ENCODE results near the gene INPP5B.
"Not testable (repeated sequence)": the region's sequence is repeated elsewhere in the genome, so short reads cannot be mapped to it uniquely, and the experiment has no call there.

The INPP5B gene

GRCh38 chr1:37946703-37947360 lies at the start of gene INPP5B:
INPP5B (minus strand) TSS chr1:37947053; CDS start chr1:37946308, 745 bp downstream.
- peak; percentile 98 for FAIRE-seq
- DNase-seq (ENCODE audit: extremely low spot score, insufficient read length, low read depth), result peak; percentile 93

DNA sequence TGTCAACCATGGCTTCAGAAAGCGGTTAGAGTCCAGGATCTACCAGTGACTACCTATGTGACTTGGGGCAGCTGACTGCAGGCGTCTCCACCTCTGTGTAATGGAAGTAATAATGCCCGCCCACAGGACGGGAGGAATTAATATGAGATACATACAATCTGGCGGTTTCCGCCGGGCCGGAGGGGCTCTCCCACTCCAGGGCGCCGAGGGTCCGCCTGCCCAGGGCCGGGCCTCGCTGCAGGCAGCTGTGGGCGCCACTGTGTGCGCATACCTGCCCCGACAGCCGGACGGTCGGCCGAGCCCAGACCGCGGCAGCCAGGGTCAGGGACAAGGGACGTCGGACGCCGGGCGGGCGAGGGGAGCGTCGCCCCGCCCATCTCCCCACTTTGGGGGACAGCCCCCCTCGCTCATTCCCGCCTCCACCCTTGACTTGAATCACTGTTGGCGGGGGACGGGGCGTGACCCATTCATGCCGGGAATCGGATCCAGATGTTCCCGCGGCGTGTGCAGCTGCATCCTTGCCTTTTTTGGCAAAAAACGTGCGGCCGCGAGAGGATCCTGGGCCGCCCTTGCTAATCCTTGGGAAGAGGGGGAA lies 49.0 kb upstream of the INPP5B start:
- FAIRE-seq (peak; percentile 18), DNase-seq (ENCODE audit: extremely low spot score, insufficient read length, low read depth) (no peak)

- no peak for DNase-seq (ENCODE audit: extremely low spot score, insufficient read length, low read depth)
- no peak for FAIRE-seq
Observed at GRCh38 chr1:37994886-37995566, 48.2 kb upstream of the INPP5B start.

DNA sequence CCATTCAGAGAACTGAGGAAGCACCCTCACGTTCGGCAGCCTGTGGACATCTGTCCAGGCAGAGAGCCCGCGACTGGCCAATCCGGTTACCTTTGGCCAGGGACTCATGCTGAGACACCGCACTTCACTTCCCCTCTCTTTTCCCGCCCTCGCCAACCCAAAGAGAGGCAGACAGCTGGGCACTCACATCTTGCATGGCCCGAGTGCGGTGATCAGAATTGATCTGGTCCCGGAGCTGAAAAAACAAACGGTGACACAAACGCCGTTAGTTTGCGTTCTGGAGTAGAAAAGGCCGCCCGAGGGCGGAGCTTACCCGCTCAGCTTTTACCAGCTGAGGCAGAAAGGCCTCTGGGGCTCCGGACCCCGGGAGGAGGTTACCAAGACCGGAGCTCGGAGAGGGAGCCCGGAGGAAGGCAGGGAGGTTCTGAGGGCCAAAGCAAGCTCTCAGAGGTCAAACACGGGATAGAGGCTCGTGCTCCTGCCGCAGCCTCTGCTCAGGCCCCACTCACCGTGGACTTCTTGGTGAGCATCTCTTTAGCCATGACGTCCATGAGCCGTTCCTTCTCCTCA lies 42.6 kb upstream of the INPP5B start:
- DNase-seq (ENCODE audit: extremely low spot score, insufficient read length, low read depth) (no peak), FAIRE-seq (no peak)

- no peak for DNase-seq (ENCODE audit: extremely low spot score, insufficient read length, low read depth)
- no peak for FAIRE-seq
Observed at GRCh38 chr1:37987679-37988078, 40.8 kb upstream of the INPP5B start.

DNA sequence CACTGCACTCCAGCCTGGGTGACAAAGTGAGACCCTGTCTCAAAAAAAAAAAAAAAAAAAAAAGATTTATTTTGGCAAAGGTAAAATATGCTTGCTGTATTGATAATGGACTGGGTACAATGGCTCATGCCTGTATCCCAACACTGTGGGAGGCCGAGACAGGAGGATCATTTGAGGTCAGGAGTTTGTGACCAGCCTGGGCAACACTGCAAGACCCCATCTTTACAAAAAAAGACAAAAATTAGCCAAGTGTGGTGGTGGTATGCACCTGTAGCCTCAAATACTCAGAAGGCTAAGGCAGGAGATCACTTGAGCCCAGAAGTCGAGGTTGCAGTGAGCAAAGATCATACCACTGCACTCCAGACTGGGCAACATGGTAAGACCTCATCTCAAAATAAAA lies 36.7 kb upstream of the INPP5B start:
- DNase-seq (ENCODE audit: extremely low spot score, insufficient read length, low read depth), result no peak
- FAIRE-seq, result no peak

- FAIRE-seq (no peak), DNase-seq (ENCODE audit: extremely low spot score, insufficient read length, low read depth) (no peak)
Observed at GRCh38 chr1:37978541-37978940, 31.7 kb upstream of the INPP5B start.

GRCh38 chr1:37975083-37975482 lies 28.2 kb upstream of the INPP5B start:
- DNase-seq (ENCODE audit: extremely low spot score, insufficient read length, low read depth); FAIRE-seq: not testable (repeated sequence)

- FAIRE-seq (no peak), DNase-seq (ENCODE audit: extremely low spot score, insufficient read length, low read depth) (no peak)
Observed at GRCh38 chr1:37974567-37974966, 27.7 kb upstream of the INPP5B start.

DNA sequence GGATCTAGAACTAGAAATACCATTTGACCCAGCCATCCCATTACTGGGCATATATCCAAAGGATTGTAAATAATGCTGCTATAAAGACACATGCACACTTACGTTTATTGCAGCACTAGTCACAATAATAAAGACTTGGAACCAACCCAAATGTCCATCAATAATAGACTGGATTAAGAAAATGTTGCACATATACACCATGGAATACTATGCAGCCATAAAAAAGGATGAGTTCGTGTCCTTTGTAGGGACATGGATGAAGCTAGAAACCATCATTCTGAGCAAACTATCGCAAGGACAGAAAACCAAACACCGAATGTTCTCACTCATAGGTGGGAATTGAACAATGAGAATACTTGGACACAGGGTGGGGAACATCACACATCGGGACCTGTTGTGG lies 26.8 kb upstream of the INPP5B start:
- FAIRE-seq; DNase-seq (ENCODE audit: extremely low spot score, insufficient read length, low read depth): not testable (repeated sequence)

DNA sequence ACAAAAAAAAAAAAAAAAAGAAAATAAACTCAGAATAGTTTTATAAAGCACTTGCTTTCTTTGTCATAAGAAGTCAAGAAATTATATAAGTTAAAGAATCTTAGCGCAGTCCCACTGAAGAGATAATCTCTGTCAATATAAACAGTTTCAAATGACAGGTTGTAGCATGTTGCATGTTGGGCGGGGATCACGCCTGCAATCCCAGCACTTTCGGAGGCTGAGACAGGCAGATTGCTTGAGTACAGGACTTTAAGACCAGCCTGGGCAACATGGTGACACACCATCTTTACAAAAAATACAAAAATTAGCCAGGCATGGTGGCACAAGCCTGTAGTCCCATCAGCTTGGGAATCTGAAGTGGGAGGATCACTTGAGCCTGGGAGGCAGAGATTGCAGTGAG lies 18.4 kb upstream of the INPP5B start:
- FAIRE-seq (no peak), DNase-seq (ENCODE audit: extremely low spot score, insufficient read length, low read depth) (no peak)

GRCh38 chr1:37964106-37964505 lies 17.3 kb upstream of the INPP5B start:
- FAIRE-seq; DNase-seq (ENCODE audit: extremely low spot score, insufficient read length, low read depth): not testable (repeated sequence)

DNA sequence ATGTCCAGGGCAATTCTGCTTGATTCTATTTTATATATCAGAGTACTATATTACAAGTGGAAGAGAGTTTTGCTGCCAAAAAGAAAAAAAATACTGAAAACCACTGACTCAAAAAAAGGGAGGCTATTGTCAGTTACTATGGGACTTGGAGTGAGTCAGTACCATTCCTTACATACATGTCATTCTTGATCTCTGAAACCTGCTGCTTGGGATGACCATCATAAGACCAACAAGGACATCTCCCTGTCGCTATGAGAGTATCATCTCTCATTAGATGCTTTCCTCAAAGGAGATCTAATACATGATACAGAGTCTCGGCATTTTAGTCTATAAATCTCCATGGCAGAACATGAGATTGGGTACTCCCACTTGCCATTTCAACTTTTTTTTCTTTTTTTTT lies 11.8 kb upstream of the INPP5B start:
- DNase-seq (ENCODE audit: extremely low spot score, insufficient read length, low read depth), result no peak
- FAIRE-seq, result no peak

DNA sequence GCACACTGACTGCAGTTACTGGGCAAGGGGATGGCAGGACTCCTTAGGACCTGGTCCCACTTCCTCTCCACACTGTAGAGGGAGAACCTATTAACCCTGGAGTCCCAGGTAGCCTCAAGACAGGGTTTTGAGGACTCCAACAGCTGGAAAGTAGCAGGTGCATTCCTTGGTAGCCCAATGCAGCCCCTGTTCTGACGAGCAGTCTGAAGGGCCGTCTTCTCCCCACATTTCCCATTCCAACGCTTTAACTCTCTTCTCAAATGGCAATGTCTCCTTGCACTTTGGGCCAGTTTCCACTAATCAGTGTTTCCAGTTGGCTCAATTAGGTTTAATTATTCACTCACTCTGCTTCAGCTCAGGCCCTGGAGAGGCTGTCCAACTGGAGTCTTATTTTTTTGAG lies 8.8 kb upstream of the INPP5B start:
- FAIRE-seq, result no peak

DNA sequence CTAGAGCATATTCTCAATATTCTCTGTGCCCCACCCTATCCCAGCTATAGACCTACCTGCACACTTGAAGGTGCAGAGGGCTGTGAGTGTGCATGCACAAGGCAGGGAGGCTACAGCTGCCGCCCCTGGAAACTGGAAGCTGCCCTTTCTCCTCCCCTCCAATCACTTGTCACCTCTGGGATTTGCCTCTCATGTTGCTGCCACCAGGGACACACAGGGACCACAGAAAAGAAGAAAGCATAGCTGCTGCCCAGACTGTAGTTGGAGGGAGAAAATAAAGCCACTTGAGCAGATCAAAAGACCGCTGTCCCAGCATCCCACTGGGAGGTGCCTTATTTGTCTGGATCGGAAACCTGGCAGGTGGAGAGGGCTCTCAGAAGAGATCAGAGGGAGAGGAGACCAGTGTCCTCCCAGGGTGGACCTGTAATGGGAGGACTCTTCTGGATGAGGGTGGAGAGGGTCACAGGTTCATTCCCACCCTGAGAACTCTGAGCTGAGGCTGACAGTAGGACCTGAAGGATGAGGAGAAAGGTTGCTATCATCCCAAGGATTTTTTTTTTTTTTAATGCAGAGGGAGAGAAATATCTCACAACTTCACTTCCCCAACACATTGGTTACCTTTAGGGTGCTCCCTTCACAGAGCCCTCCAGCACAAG lies 7.6 kb upstream of the INPP5B start:
- DNase-seq (ENCODE audit: extremely low spot score, insufficient read length, low read depth) (no peak), FAIRE-seq (no peak)

More for the DNA sequence above, 8.8 kb upstream of the INPP5B start:
- DNase-seq (ENCODE audit: extremely low spot score, insufficient read length, low read depth), result no peak

DNA sequence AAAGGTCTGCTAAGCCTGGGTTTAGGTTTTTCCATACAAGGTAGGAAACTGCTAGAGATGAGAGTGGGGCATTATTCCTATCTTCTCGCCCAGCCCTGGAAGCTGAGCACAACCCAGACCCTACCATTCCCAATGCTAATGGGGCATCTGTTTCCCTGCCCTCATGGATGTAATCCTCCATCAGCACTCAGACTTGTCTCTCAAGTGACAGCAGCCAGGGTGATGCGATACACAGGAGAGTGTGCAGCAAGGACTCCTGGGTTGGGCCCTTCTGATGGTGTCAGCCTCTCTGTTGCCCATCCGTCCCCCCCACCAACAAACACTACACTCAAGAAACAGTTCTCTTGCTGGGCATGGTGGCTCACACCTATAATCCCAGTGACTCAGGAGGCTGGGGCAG lies 5.9 kb upstream of the INPP5B start:
- FAIRE-seq (no peak), DNase-seq (ENCODE audit: extremely low spot score, insufficient read length, low read depth) (no peak)

DNA sequence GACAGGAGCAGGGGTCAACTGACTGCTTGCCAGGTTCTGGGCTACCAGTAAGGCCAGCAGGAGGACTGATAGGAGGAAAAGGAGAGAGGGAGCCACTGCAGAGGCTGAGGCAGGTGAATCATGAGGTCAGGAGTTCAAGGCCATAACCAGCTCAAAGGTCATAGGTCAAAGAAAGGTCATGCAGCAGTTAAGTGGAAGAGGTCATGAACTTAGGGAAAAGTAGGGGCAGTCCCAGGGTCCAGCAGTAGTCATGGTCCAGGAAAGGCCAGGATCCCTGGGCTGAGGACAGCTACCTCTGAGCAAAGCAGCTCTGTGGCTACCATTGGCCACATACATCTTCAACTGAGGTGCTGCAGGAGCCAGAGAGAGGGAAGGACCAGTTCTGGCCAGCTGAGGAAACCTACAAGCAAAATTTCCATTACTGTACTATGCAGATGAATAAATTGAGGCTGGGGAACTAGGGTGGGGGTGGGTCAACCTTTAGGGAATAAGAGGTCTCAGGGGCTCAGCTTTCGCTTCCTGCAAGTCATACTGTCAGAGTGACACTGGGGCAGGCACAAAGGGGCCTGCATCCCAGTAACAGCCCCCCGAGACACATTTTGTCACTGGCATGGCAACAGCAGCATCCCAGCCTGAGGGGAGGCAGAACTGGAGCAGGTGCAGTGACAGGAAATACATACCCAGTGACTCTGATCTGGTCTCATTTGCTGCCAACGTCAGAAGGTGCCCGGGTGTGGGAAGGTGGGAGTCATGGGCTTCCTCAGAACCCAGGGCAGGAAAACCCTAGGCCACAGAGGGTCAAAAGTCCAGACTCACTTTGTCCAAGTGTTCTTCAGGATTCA lies 5.2 kb upstream of the INPP5B start:
- DNase-seq (ENCODE audit: extremely low spot score, insufficient read length, low read depth) (no peak), FAIRE-seq (no peak)

DNA sequence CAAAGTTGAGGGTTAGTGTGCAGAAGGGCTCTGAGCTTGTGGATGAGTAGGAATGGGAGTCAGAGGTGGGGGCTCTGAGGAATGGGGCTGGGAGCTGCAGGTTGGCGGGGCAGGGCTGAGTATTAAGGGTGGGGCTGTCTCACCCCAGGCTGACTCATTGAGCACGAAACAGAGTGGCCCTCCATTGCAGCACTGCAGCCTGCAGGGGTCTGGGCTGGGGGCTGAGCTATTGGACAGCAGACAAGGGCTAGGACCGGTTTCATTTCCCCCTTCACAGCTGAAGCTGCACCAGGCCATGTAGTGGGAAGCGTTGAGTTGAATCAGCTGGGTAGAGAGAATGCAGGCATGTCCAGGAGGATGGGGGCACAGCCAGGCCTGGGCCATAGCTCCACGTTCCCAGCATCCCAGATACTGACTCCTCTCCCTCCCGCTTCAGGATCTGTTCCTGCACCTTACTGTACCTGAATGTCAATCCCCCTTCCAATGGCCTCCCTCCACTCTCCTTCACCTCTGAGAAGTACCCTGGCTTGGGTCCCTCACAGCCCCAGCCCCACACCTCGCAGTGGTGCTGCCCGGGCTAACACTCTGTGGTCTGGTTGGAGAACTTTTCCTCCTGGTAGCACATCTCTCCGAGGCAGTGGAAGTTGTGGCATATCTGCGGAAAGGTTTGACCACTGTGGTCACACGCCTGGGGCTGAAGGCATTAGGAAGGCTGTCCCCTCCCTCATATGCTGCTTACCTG lies 4.4 kb upstream of the INPP5B start:
- no peak for DNase-seq (ENCODE audit: extremely low spot score, insufficient read length, low read depth)
- FAIRE-seq, result no peak

DNA sequence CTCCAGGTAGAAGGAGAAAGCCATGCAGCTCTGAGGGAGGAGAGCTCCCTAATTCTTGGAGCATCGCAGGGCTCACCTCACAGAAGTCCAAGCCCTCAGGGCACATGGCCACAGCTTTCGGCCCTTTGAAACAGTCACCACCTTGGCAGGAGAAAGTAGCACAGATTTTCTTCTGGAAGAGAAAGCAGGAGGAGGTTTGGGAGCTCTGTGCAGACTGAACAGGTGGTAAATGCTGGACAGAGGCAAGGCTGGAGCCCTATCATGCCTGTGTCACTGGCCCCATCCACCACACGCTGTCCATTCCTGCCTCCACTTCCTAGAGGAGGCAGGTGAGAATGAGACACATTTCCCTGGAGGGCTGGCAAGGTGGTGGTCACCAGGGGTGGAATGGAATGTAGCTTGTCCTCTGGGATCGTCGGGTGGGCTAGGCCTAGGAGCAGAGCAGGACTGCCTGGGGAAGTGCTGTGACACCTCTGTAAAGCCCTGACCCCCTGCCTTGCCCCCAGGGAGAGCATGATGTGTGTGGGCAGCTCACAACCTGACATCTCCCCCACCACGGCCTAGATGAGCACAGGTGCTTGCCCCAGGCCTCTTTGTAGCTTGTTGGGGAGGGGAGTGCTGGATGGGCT lies 2.8 kb upstream of the INPP5B start:
- FAIRE-seq, result no peak
- DNase-seq (ENCODE audit: extremely low spot score, insufficient read length, low read depth), result no peak

Data from GM18507 (cell line).